ENCODE measurements around the gene CRY1. TPM values are rescaled to one million over a fixed set of nuclear protein-coding genes. Genes with fewer than 3 reads are reported as not detected.

The CRY1 gene
- total and polyA plus RNA-seq, 2 of the 4 experiments (the other 2 are of a cell fraction) = 5.9 to 9.9 TPM

GRCh38 chr12:106994579-106995220, 98.6 kb downstream of the CRY1 start:
- peak; percentile 99 for ATAC-seq (ENCODE audit: low read depth)
- TF ChIP-seq RFX5 (IDR thresholded peaks at IDR 0.05; ENCODE audit: low read depth, low read length) (no peak), CTCF (conservative IDR thresholded peaks at IDR 0.05; ENCODE audit: low read depth, low read length) (no peak), ELK1 (IDR thresholded peaks at IDR 0.05; ENCODE audit: borderline replicate concordance, low read depth, low read length) (no peak), POLR2A (IDR thresholded peaks at IDR 0.05; ENCODE audit: low read depth, low read length) (no peak), RAD21 (IDR thresholded peaks at IDR 0.05; ENCODE audit: low read length) (no peak), MAZ (IDR thresholded peaks at IDR 0.05; ENCODE audit: borderline replicate concordance, low read depth, low read length) (no peak), BHLHE40 (IDR thresholded peaks at IDR 0.05; ENCODE audit: low read depth, low read length) (no peak), MAFK (IDR thresholded peaks at IDR 0.05; ENCODE audit: low read depth, low read length) (no peak), CEBPB (IDR thresholded peaks at IDR 0.05; ENCODE audit: low read depth, low read length) (no peak), MXI1 (IDR thresholded peaks at IDR 0.05; ENCODE audit: borderline replicate concordance, low read depth, low read length) (no peak), SMC3 (IDR thresholded peaks at IDR 0.05; ENCODE audit: low read depth, low read length) (no peak), FOS (IDR thresholded peaks at IDR 0.05; ENCODE audit: low read depth, low read length) (no peak), USF2 (IDR thresholded peaks at IDR 0.05; ENCODE audit: low read depth, low read length) (no peak), NFE2L2 (IDR thresholded peaks at IDR 0.05; ENCODE audit: low read depth, low read length) (no peak)

More at GRCh38 chr12:106994579-106995220, 98.6 kb downstream of the CRY1 start:
- peak overlapping the region; percentile 86; the same call in 2 of the 3 replicates for H2BK15ac ChIP-seq (ENCODE audit: low read depth, low read length)
- peak; percentile 74 for DNase-seq
- H3K36me3 ChIP-seq (ENCODE audit: control insufficient read depth, insufficient read depth, low read length) = peaks cover 3% of the 10 kb centered on the region; the same call in 1 of the 2 replicates
- ChIA-PET CTCF (interaction anchor here (0.7 to 1.0 kb wide), 2 partner anchors 37 to 97 kb away, joined by 3 read pairs; no protein-coding TSS in a partner anchor), POLR2A (ENCODE audit: unreplicated experiment) (interaction anchor here (0.6 kb wide), 2 partner anchors 8 to 27 kb away, joined by 3 read pairs; partner anchors contain the start of gene MTERF2)
- H2BK5ac ChIP-seq (ENCODE audit: low read depth, low read length, poor library complexity, severe bottlenecking) = peak overlapping the region; percentile 90
- peak overlapping the region; percentile 73; the same call in 1 of the 2 replicates for H3K27ac ChIP-seq (ENCODE audit: insufficient read depth, low read length)
- intact Hi-C loops (cut with micrococcal nuclease) (loop anchor here (2.0 kb wide), 1 partner anchor 32 kb away; no protein-coding TSS in a partner anchor), dilution Hi-C loops (cut with HindIII; ENCODE audit: low sequenced_read_pairs, unreplicated experiment) (no loop called here), in situ Hi-C loops (cut with MboI; ENCODE audit: low sequenced_read_pairs) (no loop called here)
- H2AFZ ChIP-seq (replicated peaks; ENCODE audit: low read length, poor library complexity) = peak overlapping the region; percentile 36
- peak overlapping the region; percentile 21; the same call in 1 of the 2 replicates for H3K9ac ChIP-seq (ENCODE audit: low read depth, low read length)
- H3K9me1 ChIP-seq (ENCODE audit: insufficient read depth, low read length) = peaks cover 6% of the 10 kb centered on the region; the same call in 1 of the 2 replicates
- peak overlapping the region; percentile 69 for H3K56ac ChIP-seq (ENCODE audit: extremely low read depth, insufficient read depth, low read length)
- no peaks in the 10 kb centered on the region; a peak in 2 of 4 replicates for H3K79me1 ChIP-seq (ENCODE audit: low read depth in 1 of 2, low read length in 2 of 2)
- H3K4me2 ChIP-seq (ENCODE audit: low read depth, low read length) = peak overlapping the region; percentile 71
- H3K23ac ChIP-seq (ENCODE audit: low read depth, low read length) = peak overlapping the region; percentile 70; the same call in 1 of the 2 replicates
- peak overlapping the region; percentile 85 for H3K4ac ChIP-seq (ENCODE audit: low read depth, low read length)
- H3K27me3 ChIP-seq (ENCODE audit: control insufficient read depth, insufficient read depth, low read length) = no peaks in the 10 kb centered on the region
- peak overlapping the region; percentile 56; the same call in 1 of the 2 replicates for H4K5ac ChIP-seq (ENCODE audit: low read depth, low read length)
- H3K14ac ChIP-seq (replicated peaks; ENCODE audit: low read depth, low read length) = peak overlapping the region; percentile 65
- H4K20me1 ChIP-seq (ENCODE audit: insufficient read depth, low read length) = no peaks in the 10 kb centered on the region
- no peak overlapping the region for H3K4me3 ChIP-seq (ENCODE audit: insufficient read depth, low read depth, low read length)
- peak overlapping the region; percentile 93 for H2BK20ac ChIP-seq (ENCODE audit: low read depth, low read length)
- peaks cover 4% of the 10 kb centered on the region for H3K4me1 ChIP-seq (ENCODE audit: control insufficient read depth, insufficient read depth, low read length)
- no TSS peak for BruUV-seq (replicated peaks)
- H2AK5ac ChIP-seq (ENCODE audit: low read depth, low read length) = peak overlapping the region; percentile 60; the same call in 1 of the 2 replicates
- H4K8ac ChIP-seq (ENCODE audit: low read depth in 2 of 2, low read length in 2 of 2) = peak overlapping the region in 1 of 2 experiments; percentile 75; a peak in 3 of 4 replicates
- no peaks in the 10 kb centered on the region for H3K9me3 ChIP-seq (ENCODE audit: control insufficient read depth, insufficient read depth, low read length)
- no CpG with 5 or more reads among the region's 2 CpGs for WGBS, 2 experiments (ENCODE audit: extremely low coverage in 2 of 2, insufficient read length in 1 of 2)
- no peak overlapping the region for H2AK9ac ChIP-seq (replicated peaks; ENCODE audit: low read depth, low read length, poor library complexity)
- peak overlapping the region; percentile 77 for H4K91ac ChIP-seq (ENCODE audit: insufficient read depth, low read depth, low read length)
- H3K18ac ChIP-seq (ENCODE audit: low read depth, low read length) = peak overlapping the region; percentile 69
- peak overlapping the region; percentile 95 for H2BK120ac ChIP-seq (ENCODE audit: low read depth, low read length)

Measured in IMR-90 (cell line).